Measurements from ENCODE around the gene KCND1.

Gene KCND1

DNA sequence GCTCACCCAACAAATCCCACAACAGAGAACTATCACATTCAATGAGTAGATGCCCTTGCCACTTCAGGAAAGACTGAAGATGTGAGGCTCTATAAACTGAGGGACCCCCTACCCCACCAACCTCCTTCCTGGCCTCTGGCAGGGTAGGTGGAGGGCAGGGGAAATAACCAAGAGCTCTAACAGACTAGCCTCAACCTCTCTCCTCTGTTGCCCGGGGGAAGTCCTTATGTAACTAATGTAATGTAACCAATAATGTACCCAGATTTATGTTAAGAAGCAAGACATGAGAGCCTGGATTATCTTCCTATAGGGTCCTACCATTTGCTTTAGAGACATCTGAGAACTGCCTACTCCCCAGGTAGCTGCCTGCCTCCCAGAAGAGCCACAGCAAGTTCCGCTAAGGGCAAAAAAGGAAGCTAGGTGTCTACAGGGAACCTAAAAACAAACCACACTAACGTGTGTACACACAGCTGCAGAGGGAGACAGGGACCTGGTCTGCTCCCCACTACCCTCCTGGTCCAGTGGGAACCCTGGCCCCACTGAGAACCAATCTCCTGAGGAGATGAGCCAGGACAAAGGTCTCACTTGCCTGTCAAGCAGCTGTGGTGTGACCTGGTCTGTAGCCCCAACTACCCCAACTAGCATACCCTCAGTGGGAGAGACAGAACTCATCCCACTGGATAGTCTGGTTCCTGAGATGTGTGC, 32.0 kb downstream of the KCND1 start:
- CTCF ChIA-PET, result no interaction called here
- no peak overlapping the region for H3K4me3 ChIP-seq (ENCODE audit: low read depth, low read length)
- TF ChIP-seq, protein P1, sequence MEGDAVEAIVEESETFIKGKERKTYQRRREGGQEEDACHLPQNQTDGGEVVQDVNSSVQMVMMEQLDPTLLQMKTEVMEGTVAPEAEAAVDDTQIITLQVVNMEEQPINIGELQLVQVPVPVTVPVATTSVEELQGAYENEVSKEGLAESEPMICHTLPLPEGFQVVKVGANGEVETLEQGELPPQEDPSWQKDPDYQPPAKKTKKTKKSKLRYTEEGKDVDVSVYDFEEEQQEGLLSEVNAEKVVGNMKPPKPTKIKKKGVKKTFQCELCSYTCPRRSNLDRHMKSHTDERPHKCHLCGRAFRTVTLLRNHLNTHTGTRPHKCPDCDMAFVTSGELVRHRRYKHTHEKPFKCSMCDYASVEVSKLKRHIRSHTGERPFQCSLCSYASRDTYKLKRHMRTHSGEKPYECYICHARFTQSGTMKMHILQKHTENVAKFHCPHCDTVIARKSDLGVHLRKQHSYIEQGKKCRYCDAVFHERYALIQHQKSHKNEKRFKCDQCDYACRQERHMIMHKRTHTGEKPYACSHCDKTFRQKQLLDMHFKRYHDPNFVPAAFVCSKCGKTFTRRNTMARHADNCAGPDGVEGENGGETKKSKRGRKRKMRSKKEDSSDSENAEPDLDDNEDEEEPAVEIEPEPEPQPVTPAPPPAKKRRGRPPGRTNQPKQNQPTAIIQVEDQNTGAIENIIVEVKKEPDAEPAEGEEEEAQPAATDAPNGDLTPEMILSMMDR (IDR thresholded peaks at IDR 0.05; ENCODE audit: insufficient read depth, low read length, missing control alignments), result no peak
- no peak for DNase-seq (ENCODE audit: low read depth, low spot score)
- POLR2A ChIA-PET, result no interaction called here

- TF ChIP-seq, protein P1 (IDR thresholded peaks at IDR 0.05; ENCODE audit: insufficient read depth, low read length, missing control alignments), result no peak
- ChIA-PET POLR2A (no interaction called here), CTCF (interaction anchor here (0.6 kb wide), 1 partner anchor 710 kb away, joined by 3 read pairs; no protein-coding TSS in a partner anchor)
- no peak overlapping the region for H3K4me3 ChIP-seq (ENCODE audit: low read depth, low read length)
- DNase-seq (ENCODE audit: low read depth, low spot score), result no peak
Observed at GRCh38 chrX:48938721-48939425, 32.8 kb downstream of the KCND1 start.

DNA sequence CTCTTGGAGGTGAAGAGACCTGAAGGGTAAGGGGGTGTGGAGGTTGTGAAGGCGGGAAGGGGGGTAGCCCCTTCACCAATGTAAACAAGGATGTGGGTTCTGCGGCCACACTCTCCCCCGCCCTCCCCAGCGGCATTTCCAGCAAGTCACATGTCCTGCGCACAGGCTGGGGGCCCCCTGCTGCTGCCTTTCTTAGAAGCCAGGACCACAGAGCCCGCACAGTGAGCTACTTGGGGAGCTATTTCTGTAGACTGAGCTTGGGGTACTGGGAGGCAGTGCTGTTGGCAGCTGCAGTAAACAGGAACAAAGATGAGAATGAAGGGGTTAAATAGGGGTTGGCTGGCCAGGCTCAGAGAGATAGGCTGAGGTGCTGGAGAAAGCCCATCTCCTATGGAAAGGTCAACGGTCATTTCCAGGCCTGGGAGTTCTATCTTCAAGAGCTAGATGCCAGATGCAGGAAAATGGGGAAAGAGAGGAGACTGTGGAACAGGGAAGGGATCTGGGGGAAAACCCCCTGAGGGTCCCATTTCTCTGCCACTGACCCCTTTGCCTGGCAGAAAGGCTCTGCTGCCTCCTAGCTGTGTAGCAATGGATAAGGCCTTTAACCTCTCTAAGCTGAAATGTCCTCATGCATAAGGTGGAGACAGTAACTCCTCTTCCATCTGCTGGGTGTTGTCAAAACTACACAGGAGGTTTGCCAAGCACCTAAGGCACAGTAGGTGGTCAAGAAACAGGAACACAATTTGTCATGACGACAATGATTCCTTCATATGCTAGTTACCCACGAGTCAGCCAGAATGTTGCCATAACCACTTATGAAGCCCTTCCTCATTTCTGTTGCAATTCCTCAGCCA, 34.4 kb downstream of the KCND1 start:
- H3K4me3 ChIP-seq (ENCODE audit: low read depth, low read length), result no peak overlapping the region
- TF ChIP-seq, protein P1 (IDR thresholded peaks at IDR 0.05; ENCODE audit: insufficient read depth, low read length, missing control alignments), result no peak
- ChIA-PET POLR2A (no interaction called here), CTCF (interaction anchor here (0.8 kb wide), 1 partner anchor 289 kb away, joined by 4 read pairs; no protein-coding TSS in a partner anchor)
- DNase-seq (ENCODE audit: low read depth, low spot score), result no peak

DNA sequence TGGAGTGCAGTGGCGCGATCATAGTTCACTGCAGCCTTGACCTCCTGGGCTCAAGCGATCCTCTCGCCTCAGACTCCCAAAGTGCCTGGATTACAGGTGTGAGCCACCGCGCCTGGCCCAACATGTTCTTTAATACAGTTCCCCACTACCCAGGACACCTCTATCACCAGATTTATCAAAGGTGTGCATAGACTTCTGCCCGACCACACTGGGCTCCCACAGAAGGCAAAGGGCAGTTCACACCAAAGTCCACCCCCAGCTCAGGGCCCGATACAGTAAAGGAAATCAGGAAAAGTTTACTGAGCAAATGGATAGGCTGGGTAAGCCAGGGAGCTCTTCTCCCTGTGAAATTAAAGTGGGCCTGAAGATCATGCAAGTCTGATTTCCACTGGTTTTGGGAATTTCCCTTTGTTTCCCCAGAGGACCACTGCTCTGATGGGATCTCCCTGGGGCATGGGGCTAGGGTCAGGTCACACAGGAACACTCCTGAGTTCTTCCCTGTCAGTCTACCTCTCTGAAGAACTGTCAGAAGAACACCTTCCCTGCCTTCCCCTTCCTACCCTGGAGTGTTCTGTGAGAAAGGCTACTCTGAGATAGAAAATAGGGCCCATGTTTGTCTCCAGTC, 35.1 kb downstream of the KCND1 start:
- no peak overlapping the region for H3K4me3 ChIP-seq (ENCODE audit: low read depth, low read length)
- DNase-seq (ENCODE audit: low read depth, low spot score), result no peak
- TF ChIP-seq, protein P1 (IDR thresholded peaks at IDR 0.05; ENCODE audit: insufficient read depth, low read length, missing control alignments), result no peak
- POLR2A ChIA-PET, result no interaction called here
- CTCF ChIA-PET, result interaction anchor here (0.8 kb wide), 1 partner anchor 288 kb away, joined by 4 read pairs; no protein-coding TSS in a partner anchor

GRCh38 chrX:48935301-48935670, 36.4 kb downstream of the KCND1 start:
- POLR2A ChIA-PET, result no interaction called here

More at GRCh38 chrX:48935301-48935670, 36.4 kb downstream of the KCND1 start:
- CTCF ChIA-PET, result no interaction called here
- no peak for DNase-seq (ENCODE audit: low read depth, low spot score)
- no peak overlapping the region for H3K4me3 ChIP-seq (ENCODE audit: low read depth, low read length)
- TF ChIP-seq, protein P1 (IDR thresholded peaks at IDR 0.05; ENCODE audit: insufficient read depth, low read length, missing control alignments), result no peak

Data from AG04449 (cell line).